Activated CD4-positive, alpha-beta T cell treated with anti-CD3 and anti-CD28 coated beads for 4 hours (primary cell): ENCODE data around the gene KCNMB4.

ENCODE experiments used
- DNase-seq, 2 donors: peaks; one replicate each; pipeline ENCODE4 v3.0.0-alpha.2; 2020

The KCNMB4 gene

GRCh38 chr12:70365648-70366518, at the start of gene KCNMB4:
KCNMB4 (plus strand) TSS chr12:70366290; CDS start chr12:70366735, 445 bp downstream.
- DNase-seq: peak; percentile 65 to 74

- DNase-seq: no peak
Measured at GRCh38 chr12:70317781-70318180, 48.3 kb upstream of the KCNMB4 start.

GRCh38 chr12:70319605-70320004, 46.5 kb upstream of the KCNMB4 start:
- no peak for DNase-seq

DNA sequence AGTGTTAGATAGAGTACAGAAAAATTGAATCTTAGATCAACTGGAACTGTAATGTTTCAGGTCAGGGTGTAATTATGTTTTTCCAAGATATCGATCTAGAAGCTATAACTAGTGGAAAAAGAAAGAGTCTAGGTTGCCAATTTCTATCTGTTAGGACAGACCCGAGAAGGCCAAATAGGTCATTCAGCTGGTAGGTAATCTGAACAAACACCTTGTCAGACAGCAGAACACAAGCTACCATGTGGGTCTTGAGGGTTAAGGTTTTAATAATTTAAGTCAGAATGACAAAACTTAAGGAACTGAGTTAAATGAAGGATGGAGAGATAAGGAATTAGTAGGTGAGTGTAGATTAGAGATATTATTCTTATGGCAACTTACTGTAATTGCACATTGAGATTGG, 44.9 kb upstream of the KCNMB4 start:
- no peak for DNase-seq

DNA sequence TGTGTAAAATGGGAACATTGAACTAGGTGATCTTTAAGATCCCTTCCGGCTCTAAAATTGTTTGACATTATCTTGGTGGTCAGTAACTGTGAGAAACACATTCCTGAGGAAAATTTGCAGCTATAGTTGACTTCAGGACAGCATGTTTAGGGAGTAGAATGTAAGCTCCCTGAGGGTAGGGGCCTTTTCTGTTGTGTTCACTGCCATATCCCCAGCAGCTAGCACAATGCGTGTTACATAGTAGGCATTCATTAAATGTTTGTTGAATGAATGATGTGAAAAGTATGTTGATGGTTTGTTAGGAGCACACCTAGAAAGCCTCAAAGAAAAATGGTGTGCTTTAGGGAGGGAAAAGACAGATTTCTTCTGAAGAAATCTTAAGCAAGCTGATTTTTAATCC, 38.5 kb upstream of the KCNMB4 start:
- DNase-seq: no peak

- DNase-seq: no peak
Measured at GRCh38 chr12:70329728-70330127, 36.4 kb upstream of the KCNMB4 start.

GRCh38 chr12:70330158-70330557, 35.9 kb upstream of the KCNMB4 start:
- no peak for DNase-seq

- no peak for DNase-seq
Measured at GRCh38 chr12:70332236-70332635, 33.9 kb upstream of the KCNMB4 start.

GRCh38 chr12:70334742-70335141, 31.3 kb upstream of the KCNMB4 start:
- DNase-seq: no peak

GRCh38 chr12:70338531-70338930, 27.6 kb upstream of the KCNMB4 start:
- no peak for DNase-seq

GRCh38 chr12:70351076-70351475, 15.0 kb upstream of the KCNMB4 start:
- DNase-seq: no peak

DNA sequence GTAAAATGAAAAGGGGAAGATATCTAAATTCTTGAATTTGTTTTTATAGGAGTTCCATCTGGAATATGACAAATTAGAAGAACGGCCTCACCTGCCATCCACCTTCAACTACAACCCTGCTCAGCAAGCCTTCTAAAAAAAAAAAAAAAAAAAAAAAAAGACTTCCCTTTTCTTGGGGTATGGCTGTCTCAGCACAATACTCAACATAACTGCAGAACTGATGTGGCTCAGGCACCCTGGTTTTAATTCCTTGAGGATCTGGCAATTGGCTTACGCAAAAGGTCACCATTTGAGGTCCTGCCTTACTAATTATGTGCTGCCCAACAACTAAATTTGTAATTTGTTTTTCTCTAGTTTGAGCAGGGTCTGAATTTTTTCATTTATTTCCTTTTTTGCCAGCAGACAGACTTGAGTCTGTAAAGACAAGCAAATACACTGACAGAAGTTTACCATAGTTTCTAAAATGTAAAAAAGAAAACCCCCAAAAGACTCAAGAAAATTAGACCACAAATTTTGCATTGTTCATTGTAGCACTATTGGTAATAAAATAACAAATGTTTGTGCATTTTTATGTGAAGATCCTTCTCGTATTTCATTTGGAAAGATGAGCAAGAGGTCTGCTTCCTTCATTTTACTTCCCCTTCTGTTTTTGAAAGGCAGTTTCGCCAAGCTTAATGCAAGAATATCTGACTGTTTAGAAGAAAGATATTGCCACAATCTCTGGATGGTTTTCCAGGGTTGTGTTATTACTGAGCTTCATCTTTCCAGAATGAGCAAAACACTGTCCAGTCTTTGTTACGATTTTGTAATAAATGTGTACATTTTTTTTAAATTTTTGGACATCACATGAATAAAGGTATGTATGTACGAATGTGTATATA, 12.1 kb upstream of the KCNMB4 start:
- DNase-seq: no peak

GRCh38 chr12:70354787-70355186, 11.3 kb upstream of the KCNMB4 start:
- no peak for DNase-seq

GRCh38 chr12:70355972-70356371, 10.1 kb upstream of the KCNMB4 start:
- no peak for DNase-seq

- no peak for DNase-seq
Measured at GRCh38 chr12:70359458-70360197, 6.5 kb upstream of the KCNMB4 start.

GRCh38 chr12:70360218-70360617, 5.9 kb upstream of the KCNMB4 start:
- DNase-seq: no peak

- no peak for DNase-seq
Measured at GRCh38 chr12:70364695-70365397, 1.2 kb upstream of the KCNMB4 start.

GRCh38 chr12:70365398-70365647, 767 bp upstream of the KCNMB4 start:
- no peak for DNase-seq

DNA sequence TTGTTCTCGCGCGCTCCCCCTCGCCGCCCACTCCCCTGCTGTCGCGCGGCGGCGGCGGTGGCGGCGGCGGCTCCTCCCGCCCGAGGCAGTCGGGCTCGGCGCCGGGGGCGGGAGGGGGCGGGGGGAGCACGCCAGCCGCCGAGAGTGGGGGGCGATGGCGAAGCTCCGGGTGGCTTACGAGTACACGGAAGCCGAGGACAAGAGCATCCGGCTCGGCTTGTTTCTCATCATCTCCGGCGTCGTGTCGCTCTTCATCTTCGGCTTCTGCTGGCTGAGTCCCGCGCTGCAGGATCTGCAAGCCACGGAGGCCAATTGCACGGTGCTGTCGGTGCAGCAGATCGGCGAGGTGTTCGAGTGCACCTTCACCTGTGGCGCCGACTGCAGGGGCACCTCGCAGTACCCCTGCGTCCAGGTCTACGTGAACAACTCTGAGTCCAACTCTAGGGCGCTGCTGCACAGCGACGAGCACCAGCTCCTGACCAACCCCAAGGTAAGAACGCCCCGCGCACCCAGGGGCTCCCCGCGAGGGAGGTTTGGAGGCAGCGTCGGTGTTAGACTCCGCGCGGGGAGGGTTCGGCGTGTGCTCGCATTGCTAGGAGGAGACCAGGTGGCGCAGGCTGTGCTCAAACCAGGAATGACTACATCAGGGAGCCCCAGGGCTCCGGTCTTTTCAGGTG, 629 bp downstream of the KCNMB4 start:
- peak; percentile 54 to 57 for DNase-seq

GRCh38 chr12:70367258-70368141, 1.4 kb downstream of the KCNMB4 start:
- no peak for DNase-seq

- no peak for DNase-seq
Measured at GRCh38 chr12:70372881-70373280, 6.8 kb downstream of the KCNMB4 start.
